ENCODE results near the gene INTS6. TPM values are rescaled to one million over a fixed set of nuclear protein-coding genes. Genes with fewer than 3 reads are reported as not detected.

The INTS6 gene
- total RNA-seq (10 to 100 TPM; 23.7 to 44.8 (median 29.7) TPM), polyA plus RNA-seq (10 to 100 TPM; 10.9 to 11.4 TPM)

- Histone ChIP-seq H3K4me1 (peaks cover 11 to 31% (median 26%) of the 10 kb centered on the region in 3 donors), H3K9me3 (no peaks in the 10 kb centered on the region), H3K27me3 (no peaks in the 10 kb centered on the region), H3K36me3 (peaks cover 0 to 16% (median 5%) of the 10 kb centered on the region in 3 donors), H3K4me3 (peak within 1 kb of the TSS; percentile 90 to 94 (median 91)), H3K27ac (peak within 1 kb of the TSS; percentile 95 to 99 (median 98))
- DNase-seq (peak; percentile 96 to 100 (median 99)), FAIRE-seq (peak; percentile 79), ATAC-seq (peak; percentile 82 to 92 (median 84))
- TF ChIP-seq CTCF (IDR thresholded peaks at IDR 0.05), result no peak
- intact Hi-C loops (cut with DNase I), result loop anchor here in 2 of 3 donors (5.0 to 10.0 kb wide), 3 partner anchors 130 to 282 kb away; partner anchors contain the start of gene WDFY2 (in 2 of the 2)
- 0 to 1% methylated on average over 60 to 69 of the region's 69 CpGs for WGBS, 2 donors
Measured at GRCh38 chr13:51452361-51453206, at the start of gene INTS6. Gene INTS6, minus strand, starts transcription at chr13:51453036. Its CDS starts 511 bp downstream, at chr13:51452525.

GRCh38 chr13:51502153-51502651, 49.4 kb upstream of the INTS6 start:
- FAIRE-seq, result no peak
- no peaks in the 10 kb centered on the region for H3K36me3 ChIP-seq
- no peak for TF ChIP-seq CTCF (IDR thresholded peaks at IDR 0.05)
- intact Hi-C loops (cut with DNase I), result loop anchor here in 1 of 3 donors (5.0 kb wide), 1 partner anchor 60 kb away; no protein-coding TSS in a partner anchor
- no peak overlapping the region for H3K27ac ChIP-seq
- H3K4me1 ChIP-seq, result peaks cover 0 to 7% (median 0%) of the 10 kb centered on the region in 3 donors
- ATAC-seq, result no peak
- H3K4me3 ChIP-seq, result no peak overlapping the region
- H3K27me3 ChIP-seq, result no peaks in the 10 kb centered on the region
- no peaks in the 10 kb centered on the region for H3K9me3 ChIP-seq
- DNase-seq, result no peak

- WGBS, 2 donors, result 89 to 95% methylated on average over 1 of the region's 1 CpG
- Histone ChIP-seq H3K4me3 (no peak overlapping the region), H3K4me1 (peaks cover 0 to 7% (median 0%) of the 10 kb centered on the region in 3 donors), H3K36me3 (no peaks in the 10 kb centered on the region), H3K27ac (no peak overlapping the region), H3K27me3 (no peaks in the 10 kb centered on the region), H3K9me3 (no peaks in the 10 kb centered on the region)
- intact Hi-C loops (cut with DNase I), result loop anchor here in 1 of 3 donors (5.0 kb wide), 1 partner anchor 61 kb away; no protein-coding TSS in a partner anchor
- ATAC-seq (no peak), DNase-seq (no peak), FAIRE-seq (no peak)
- no peak for TF ChIP-seq CTCF (IDR thresholded peaks at IDR 0.05)
Measured at GRCh38 chr13:51501592-51502152, 48.8 kb upstream of the INTS6 start.

DNA sequence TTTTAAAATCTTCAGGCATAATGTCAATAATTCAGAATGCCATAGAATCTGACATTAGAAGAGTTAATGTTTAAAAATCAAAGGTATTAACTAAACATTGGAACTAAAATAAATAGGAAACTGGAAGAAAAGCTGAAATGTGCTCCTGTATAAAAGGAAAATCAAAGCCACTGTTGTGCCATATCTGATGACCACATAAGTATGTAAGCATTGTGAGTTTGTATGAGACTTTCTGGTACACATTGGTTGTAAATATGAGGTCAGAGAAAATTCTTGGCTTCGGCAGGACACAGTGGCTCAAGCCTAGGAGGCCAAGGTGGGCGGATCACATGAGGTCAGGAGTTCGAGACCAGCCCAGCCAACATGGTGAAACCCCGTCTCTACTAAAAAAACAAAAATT, 48.3 kb upstream of the INTS6 start:
- intact Hi-C loops (cut with DNase I), result loop anchor here in 1 of 3 donors (5.0 kb wide), 1 partner anchor 61 kb away; no protein-coding TSS in a partner anchor
- FAIRE-seq (no peak), DNase-seq (no peak), ATAC-seq (peak; percentile 53 to 72 (median 68))
- peaks cover 0 to 7% (median 0%) of the 10 kb centered on the region in 3 donors for H3K4me1 ChIP-seq
- no peak overlapping the region for H3K27ac ChIP-seq
- no peak for TF ChIP-seq CTCF (IDR thresholded peaks at IDR 0.05)
- H3K27me3 ChIP-seq, result no peaks in the 10 kb centered on the region
- no peak overlapping the region for H3K4me3 ChIP-seq
- WGBS, 2 donors, result 65 to 73% methylated on average over 4 of the region's 4 CpGs
- H3K36me3 ChIP-seq, result no peaks in the 10 kb centered on the region
- no peaks in the 10 kb centered on the region for H3K9me3 ChIP-seq

All from pancreas (tissue), 10 donors.